CD4-positive, alpha-beta T cell (primary cell): ENCODE measurements around the gene NOTCH3. TPM values are rescaled to one million over a fixed set of nuclear protein-coding genes. Genes with fewer than 3 reads are reported as not detected.
A peak's percentile ranks its signal among the peaks of the same experiment; 100 is the strongest.

Source experiments
- ATAC-seq: fragments of 200-7000 bp; cut with Tn5 transposase; one replicate; pipeline ENCODE4 v1.10.0; 2022; ENCODE audit warnings: mild to moderate bottlenecking; ENCODE audit not compliant: poor library complexity
- CTCF ChIA-PET: fragments of 350-600 bp; sonication (Branson Sonifier 250); formaldehyde crosslinking; loops from one replicate; lab custom pipeline; 2021; ENCODE audit warnings: antibody characterized with exemption, inconsistent platforms; lab: Charles Lee
- POLR2A ChIA-PET: fragments of 350-600 bp; sonication (Branson Sonifier 250); formaldehyde crosslinking; loops from one replicate; lab custom pipeline; 2021; ENCODE audit warnings: antibody characterized with exemption, inconsistent platforms; lab: Charles Lee
- DNase-seq, 14 experiments: peaks; one replicate each; pipeline ENCODE4 v3.0.0-alpha.2; 2013 to 2020; ENCODE audit warnings: mixed read lengths in 2 of 14
- H3K27ac ChIP-seq, 2 donors: one replicate each; pipeline versions ENCODE4 v1.5.1 to v1.7.0; 2013; ENCODE audit warnings: low read length in 2 of 2, low read depth in 1 of 2, mild to moderate bottlenecking in 1 of 2
- H3K27me3 ChIP-seq, 2 experiments: 1 replicate in 1 of 2; 2 replicates in 1 of 2; pipeline versions ENCODE4 v1.6.1 to v1.7.0; 2013; ENCODE audit warnings: low read length in 2 of 2, control low read depth in 1 of 2, mild to moderate bottlenecking in 1 of 2, moderate library complexity in 1 of 2; ENCODE audit not compliant: insufficient read depth in 2 of 2, control insufficient read depth in 1 of 2
- H3K36me3 ChIP-seq: one replicate; pipeline ENCODE4 v1.6.1; 2013; ENCODE audit warnings: low read length, control low read depth; ENCODE audit not compliant: insufficient read depth
- H3K4me1 ChIP-seq: one replicate; pipeline ENCODE4 v1.6.1; 2013; ENCODE audit warnings: low read length, control low read depth; ENCODE audit not compliant: insufficient read depth
- H3K4me3 ChIP-seq: one replicate; pipeline ENCODE4 v1.5.1; 2013; ENCODE audit warnings: mild to moderate bottlenecking, low read length, moderate library complexity
- H3K9me3 ChIP-seq, 2 experiments: 1 replicate in 1 of 2; 2 replicates in 1 of 2; pipeline versions ENCODE4 v1.6.1 to v1.7.0; 2013; ENCODE audit warnings: low read length in 2 of 2, mild to moderate bottlenecking in 2 of 2, control low read depth in 1 of 2, moderate library complexity in 1 of 2; ENCODE audit not compliant: control insufficient read depth in 1 of 2, insufficient read depth in 1 of 2
- H3K27ac Mint-ChIP-seq: one replicate; pipeline ENCODE4 v1.8.0; 2020; ENCODE audit warnings: mixed read lengths
- H3K27me3 Mint-ChIP-seq: one replicate; pipeline ENCODE4 v1.8.0; 2021; ENCODE audit warnings: mixed read lengths
- H3K36me3 Mint-ChIP-seq: one replicate; pipeline ENCODE4 v1.8.0; 2021; ENCODE audit warnings: low read depth, mixed read lengths
- H3K4me1 Mint-ChIP-seq: one replicate; pipeline ENCODE4 v1.8.0; 2021; ENCODE audit warnings: low read depth, mixed read lengths
- H3K4me3 Mint-ChIP-seq: one replicate; pipeline ENCODE4 v1.8.0; 2020; ENCODE audit warnings: mild to moderate bottlenecking, mixed read lengths
- H3K9me3 Mint-ChIP-seq: one replicate; pipeline ENCODE4 v1.8.0; 2020; ENCODE audit warnings: mixed read lengths
- intact Hi-C, 2 experiments: fragments of 100-400 bp; cut with DNase I in 1 of 2; cut with micrococcal nuclease in 1 of 2; formaldehyde crosslinking; loops; one replicate each; pipeline versions ENCODE4 v1.15.1 to v1.9.0; 2023 to 2025; cut with DNase I, micrococcal nuclease
- total RNA-seq, 174 experiments: library from RNA in 2 of 174; stranded (reverse) in 2 of 174; gene quantifications; one replicate each; pipeline ENCODE4 v1.2.3 and lab custom pipeline; 2021 to 2026
- TF ChIP-seq, protein P1 (sequence below): fragments of 200-600 bp; IDR thresholded peaks from one replicate; pipeline ENCODE4 v1.8.0; 2022; ENCODE audit warnings: antibody characterized with exemption, mild to moderate bottlenecking

The NOTCH3 gene
- total RNA-seq, 2 experiments from 2014 or later, result not detected

- ATAC-seq (no peak), DNase-seq (no peak)
- H3K27ac ChIP-seq, result no peak overlapping the region
- H3K4me3 ChIP-seq, result no peak overlapping the region
- TF ChIP-seq, protein P1, sequence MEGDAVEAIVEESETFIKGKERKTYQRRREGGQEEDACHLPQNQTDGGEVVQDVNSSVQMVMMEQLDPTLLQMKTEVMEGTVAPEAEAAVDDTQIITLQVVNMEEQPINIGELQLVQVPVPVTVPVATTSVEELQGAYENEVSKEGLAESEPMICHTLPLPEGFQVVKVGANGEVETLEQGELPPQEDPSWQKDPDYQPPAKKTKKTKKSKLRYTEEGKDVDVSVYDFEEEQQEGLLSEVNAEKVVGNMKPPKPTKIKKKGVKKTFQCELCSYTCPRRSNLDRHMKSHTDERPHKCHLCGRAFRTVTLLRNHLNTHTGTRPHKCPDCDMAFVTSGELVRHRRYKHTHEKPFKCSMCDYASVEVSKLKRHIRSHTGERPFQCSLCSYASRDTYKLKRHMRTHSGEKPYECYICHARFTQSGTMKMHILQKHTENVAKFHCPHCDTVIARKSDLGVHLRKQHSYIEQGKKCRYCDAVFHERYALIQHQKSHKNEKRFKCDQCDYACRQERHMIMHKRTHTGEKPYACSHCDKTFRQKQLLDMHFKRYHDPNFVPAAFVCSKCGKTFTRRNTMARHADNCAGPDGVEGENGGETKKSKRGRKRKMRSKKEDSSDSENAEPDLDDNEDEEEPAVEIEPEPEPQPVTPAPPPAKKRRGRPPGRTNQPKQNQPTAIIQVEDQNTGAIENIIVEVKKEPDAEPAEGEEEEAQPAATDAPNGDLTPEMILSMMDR, result no peak
- peaks cover 54 to 66% of the 10 kb centered on the region in 2 experiments for H3K27me3 ChIP-seq
- H3K4me1 Mint-ChIP-seq, result peaks cover 32% of the 10 kb centered on the region
- H3K4me3 Mint-ChIP-seq, result peak overlapping the region; percentile 83
- peaks cover 0 to 10% of the 10 kb centered on the region in 2 experiments for H3K9me3 ChIP-seq
- H3K27ac Mint-ChIP-seq, result no peak overlapping the region
- H3K4me1 ChIP-seq, result peaks cover 19% of the 10 kb centered on the region
- no peaks in the 10 kb centered on the region for H3K9me3 Mint-ChIP-seq
- H3K36me3 ChIP-seq, result no peaks in the 10 kb centered on the region
- H3K27me3 Mint-ChIP-seq, result peaks cover 69% of the 10 kb centered on the region
- ChIA-PET CTCF (no interaction called here), POLR2A (no interaction called here)
- H3K36me3 Mint-ChIP-seq, result no peaks in the 10 kb centered on the region
- intact Hi-C loops, result no loop called here
Measured at GRCh38 chr19:15198951-15199660, 1.7 kb downstream of the NOTCH3 start.

DNA sequence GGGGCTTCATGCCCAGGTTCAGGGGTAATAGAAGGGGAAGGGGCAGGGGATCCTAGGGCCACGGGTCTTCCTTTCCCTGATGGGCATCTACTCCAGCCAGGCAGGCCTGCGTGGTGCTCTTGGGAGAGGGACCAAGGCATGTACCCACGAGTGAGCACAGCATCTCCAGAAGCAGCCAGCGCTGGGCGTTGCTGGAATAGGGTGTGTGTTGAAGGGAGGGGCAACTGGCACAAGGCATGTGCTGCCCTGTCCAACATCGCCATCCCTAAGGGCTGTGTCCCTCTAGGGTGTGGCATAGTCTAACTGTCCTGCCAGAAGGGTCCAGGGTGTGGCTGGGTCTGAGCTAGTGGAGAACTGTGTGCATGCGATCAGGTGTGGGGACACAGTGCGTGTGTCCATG lies 2.9 kb downstream of the NOTCH3 start:
- peaks cover 75% of the 10 kb centered on the region for H3K27me3 Mint-ChIP-seq
- Histone ChIP-seq H3K4me1 (peaks cover 19% of the 10 kb centered on the region), H3K27me3 (peaks cover 57 to 67% of the 10 kb centered on the region in 2 experiments), H3K4me3 (no peak overlapping the region), H3K27ac (no peak overlapping the region), H3K9me3 (peaks cover 0 to 10% of the 10 kb centered on the region in 2 experiments), H3K36me3 (no peaks in the 10 kb centered on the region)
- ChIA-PET POLR2A (no interaction called here), CTCF (no interaction called here)
- peak overlapping the region; percentile 5 for H3K4me3 Mint-ChIP-seq
- ATAC-seq (no peak), DNase-seq (no peak)
- no peaks in the 10 kb centered on the region for H3K36me3 Mint-ChIP-seq
- peaks cover 32% of the 10 kb centered on the region for H3K4me1 Mint-ChIP-seq
- H3K27ac Mint-ChIP-seq, result no peak overlapping the region
- TF ChIP-seq, protein P1, result no peak
- H3K9me3 Mint-ChIP-seq, result no peaks in the 10 kb centered on the region
- intact Hi-C loops, result no loop called here

- intact Hi-C loops, result no loop called here
- DNase-seq (no peak), ATAC-seq (no peak)
- TF ChIP-seq, protein P1, result no peak
- Mint-ChIP-seq H3K9me3 (no peaks in the 10 kb centered on the region), H3K4me1 (peaks cover 32% of the 10 kb centered on the region), H3K4me3 (peak overlapping the region; percentile 5), H3K36me3 (no peaks in the 10 kb centered on the region), H3K27ac (no peak overlapping the region), H3K27me3 (peaks cover 74% of the 10 kb centered on the region)
- CTCF ChIA-PET, result no interaction called here
- POLR2A ChIA-PET, result no interaction called here
- Histone ChIP-seq H3K4me3 (no peak overlapping the region), H3K27ac (no peak overlapping the region), H3K36me3 (no peaks in the 10 kb centered on the region), H3K9me3 (peaks cover 0 to 10% of the 10 kb centered on the region in 2 experiments), H3K4me1 (peaks cover 19% of the 10 kb centered on the region), H3K27me3 (peaks cover 53 to 62% of the 10 kb centered on the region in 2 experiments)
Measured at GRCh38 chr19:15197275-15197941, 3.4 kb downstream of the NOTCH3 start.
